Hypothalamus (tissue), 51 donors: ENCODE data around the gene APLF.
"Not testable (repeated sequence)": the region's sequence is repeated elsewhere in the genome, so short reads cannot be mapped to it uniquely, and the experiment has no call there.

Experiments used
- DNase-seq, 51 donors: peaks; one replicate each; lab custom pipeline; 2025; lab: John Stamatoyannopoulos, UW

The APLF gene

GRCh38 chr2:68438455-68439303 lies 28.7 kb upstream of the APLF start:
- no peak for DNase-seq

DNA sequence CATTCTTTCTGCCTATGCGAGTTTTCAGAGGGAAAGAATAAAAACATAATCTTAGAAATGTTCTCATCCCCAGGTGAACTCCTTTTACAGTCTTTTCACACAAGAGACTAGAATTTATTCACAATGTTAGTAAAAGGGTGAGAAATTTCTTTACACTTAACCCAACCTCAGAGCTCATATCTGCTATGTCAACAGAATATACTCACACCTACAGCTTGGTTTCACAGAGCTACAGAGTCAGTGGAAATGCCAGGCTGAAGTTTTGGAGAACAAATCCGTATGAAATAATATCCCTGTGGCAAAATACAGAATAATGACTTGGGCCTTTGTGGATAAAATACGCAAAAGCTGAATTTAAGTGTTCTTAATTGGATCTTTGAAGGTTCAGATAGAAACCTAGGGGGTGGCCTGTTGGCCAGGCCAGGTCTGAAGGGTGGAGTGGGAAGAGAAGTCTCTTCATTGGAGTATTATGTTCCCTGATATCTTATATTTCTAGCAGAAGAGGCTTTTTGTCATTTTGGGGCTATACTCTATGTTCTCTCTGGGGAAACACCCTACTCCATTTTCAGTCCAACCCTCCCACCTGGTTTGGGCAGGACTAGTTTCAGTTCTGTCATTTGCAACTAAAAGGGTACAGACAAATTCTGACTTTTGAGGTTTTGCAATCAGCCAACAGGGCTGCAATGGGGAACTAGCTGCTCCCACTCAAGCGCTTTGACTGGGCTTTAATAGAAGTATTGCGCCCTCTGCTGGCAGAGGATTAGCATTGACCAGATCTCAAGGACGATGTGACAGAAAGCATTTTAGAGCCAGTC lies 26.0 kb upstream of the APLF start:
- DNase-seq: peak in 46 of 51 donors; percentile 8 to 86 (median 62)

DNA sequence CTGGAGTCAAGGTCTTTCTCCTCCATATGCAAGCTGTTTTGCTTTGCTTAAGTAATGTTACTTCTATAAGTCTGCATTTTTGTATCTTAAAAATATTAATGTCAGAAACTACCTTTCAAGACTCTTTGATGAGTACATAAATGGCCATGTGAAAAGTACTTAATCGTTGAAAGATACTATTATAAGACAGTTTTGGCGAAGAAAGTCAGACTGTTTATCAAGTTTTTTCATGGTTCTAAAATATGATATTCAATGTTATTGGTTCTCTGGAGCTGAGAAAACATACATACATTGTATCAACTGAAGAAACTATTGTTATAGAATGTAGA lies 25.4 kb upstream of the APLF start:
- DNase-seq: no peak

DNA sequence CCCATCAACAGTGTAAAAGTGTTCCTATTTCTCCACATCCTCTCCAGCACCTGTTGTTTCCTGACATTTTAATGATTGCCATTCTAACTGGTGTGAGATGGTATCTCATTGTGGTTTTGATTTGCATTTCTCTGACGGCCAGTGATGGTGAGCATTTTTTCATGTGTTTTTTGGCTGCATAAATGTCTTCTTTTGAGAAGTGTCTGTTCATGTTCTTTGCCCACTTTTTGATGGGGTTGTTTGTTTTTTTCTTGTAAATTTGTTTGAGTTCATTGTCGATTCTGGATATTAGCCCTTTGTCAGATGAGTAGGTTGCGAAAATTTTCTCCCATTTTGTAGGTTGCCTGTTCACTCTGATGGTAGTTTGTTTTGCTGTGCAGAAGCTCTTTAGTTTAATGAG lies 21.0 kb upstream of the APLF start:
- DNase-seq: not testable (repeated sequence)

DNA sequence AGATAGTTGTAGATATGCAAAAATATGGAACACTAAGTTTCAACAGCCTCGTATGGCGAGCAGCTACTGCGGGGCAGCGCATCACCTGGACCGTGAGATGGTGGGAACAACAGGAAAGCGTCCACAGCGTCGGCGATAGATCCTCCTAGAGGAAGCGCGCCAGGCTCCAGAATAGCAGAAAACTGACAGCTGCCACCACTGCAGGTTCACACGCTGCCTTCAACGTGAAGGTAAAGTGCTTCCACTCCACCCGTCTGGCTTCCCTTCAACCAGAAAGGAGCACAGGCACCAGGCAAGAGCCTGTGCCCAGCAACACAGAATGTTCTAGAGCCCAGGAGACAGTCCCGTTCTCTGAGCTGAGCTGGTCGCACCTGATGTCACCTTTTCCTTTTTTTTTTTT lies 20.3 kb upstream of the APLF start:
- no peak for DNase-seq

GRCh38 chr2:68448671-68449653 lies 18.4 kb upstream of the APLF start:
- no peak for DNase-seq

DNA sequence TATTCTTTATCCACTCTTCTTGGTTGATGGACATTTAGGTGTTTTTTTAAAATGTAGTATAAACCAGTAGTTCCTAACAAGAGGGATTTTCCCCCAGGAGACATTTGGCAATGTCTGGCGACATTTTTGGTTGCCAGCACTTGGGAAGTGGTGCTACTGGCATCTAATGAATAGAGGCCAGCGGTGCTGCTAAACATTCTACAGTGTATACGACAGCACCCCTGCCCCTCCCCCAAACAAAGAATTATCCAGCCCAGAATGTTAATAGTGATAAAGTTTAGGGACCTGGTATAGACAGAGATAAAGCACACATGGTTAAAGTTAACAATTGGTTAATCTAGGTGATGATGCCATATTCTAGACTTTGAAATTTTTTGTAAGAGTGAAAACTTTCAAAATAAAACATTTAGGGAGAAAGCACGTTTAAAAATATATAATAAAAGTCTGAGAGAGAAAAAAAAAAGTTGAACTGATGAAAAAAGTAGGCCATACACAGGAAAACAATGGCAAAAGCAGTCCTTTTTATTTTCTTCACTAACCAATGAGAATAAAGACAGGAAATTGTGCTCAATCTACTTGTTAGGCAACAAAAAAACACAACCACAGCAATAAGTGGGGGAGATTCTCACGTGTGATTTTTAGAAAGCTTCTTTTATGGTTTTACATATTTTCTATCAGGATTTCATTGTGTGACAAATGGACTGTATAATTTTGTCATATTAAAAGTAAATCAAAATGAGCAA lies 15.1 kb upstream of the APLF start:
- DNase-seq: no peak

- DNase-seq: no peak
Observed at GRCh38 chr2:68453761-68454360, 13.5 kb upstream of the APLF start.

GRCh38 chr2:68454719-68455118 lies 12.7 kb upstream of the APLF start:
- no peak for DNase-seq

DNA sequence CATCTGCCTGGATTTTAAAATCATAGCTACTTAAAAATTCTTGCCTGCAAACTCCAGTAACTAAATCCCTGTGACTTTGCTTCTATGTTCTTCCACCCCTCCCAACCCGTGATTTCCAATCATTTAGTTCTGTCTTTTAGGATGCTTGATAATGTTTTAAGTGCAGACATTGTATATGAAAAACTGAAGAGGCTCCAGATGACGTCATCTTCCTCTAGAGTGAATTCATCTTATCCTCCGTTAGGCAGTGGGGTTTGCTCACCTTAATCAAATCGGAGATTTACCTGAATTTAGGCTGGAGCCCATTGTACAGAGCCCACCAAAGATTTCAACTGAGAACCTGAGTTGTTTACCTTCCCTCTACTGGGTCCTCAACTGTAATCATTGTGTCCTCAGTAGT lies 11.2 kb upstream of the APLF start:
- DNase-seq: no peak

GRCh38 chr2:68458981-68459380 lies 8.4 kb upstream of the APLF start:
- no peak for DNase-seq

DNA sequence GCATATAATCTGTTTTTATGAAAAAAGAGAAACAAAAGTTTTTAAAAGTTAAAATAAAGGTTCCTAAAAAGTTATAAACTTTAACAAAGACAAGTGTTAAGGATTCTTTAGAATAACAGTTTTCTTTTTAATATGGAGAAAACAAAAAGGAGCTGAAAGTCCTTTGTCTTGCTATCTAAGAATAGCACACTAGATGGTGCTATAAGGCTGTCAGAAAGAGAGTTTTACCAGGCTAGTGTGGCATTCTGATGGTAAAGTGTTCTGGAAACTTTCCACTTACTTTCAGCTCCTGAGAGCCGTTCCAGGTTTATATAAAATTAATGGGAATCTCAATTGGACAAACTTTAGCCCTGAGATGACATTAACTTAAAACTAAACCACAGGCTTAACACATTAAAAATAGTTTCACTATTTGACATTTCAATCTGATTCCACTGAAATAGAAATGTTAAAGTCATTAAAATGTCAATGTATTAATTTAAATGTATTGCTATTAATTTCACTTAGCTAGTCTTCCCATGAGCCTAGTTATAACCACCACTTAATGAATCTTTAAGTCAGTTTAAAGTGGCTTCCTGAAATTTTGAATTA lies 4.0 kb upstream of the APLF start:
- peak in 1 of 51 donors; percentile 39 for DNase-seq

DNA sequence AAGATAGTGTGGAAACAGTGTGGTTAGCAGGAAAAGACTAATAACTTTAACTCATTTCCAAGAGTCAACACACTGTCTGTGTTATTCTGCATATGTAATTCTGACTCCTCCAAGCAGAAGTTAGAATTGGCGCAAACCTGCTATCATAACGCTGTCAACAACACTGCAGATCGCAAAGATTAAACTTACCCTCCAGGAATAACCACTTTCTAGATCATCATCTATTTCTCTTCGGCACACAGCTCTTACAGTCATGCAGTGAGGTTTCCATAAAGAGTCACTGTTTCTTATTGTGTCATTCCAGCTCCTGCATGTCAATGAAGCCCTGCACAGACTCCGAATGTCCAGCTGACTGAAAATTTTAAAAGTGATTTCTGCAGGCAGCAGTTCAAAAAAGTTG lies 2.7 kb upstream of the APLF start:
- DNase-seq: no peak

GRCh38 chr2:68465081-68465916 lies 2.1 kb upstream of the APLF start:
- DNase-seq: no peak

- DNase-seq: peak in 2 of 51 donors; percentile 3 to 8
Observed at GRCh38 chr2:68466361-68466777, 1.0 kb upstream of the APLF start.

- DNase-seq: peak in 2 of 51 donors; percentile 52 to 53
Observed at GRCh38 chr2:68466778-68467076, 658 bp upstream of the APLF start.

- no peak for DNase-seq
Observed at GRCh38 chr2:68468801-68469200, 1.4 kb downstream of the APLF start.

DNA sequence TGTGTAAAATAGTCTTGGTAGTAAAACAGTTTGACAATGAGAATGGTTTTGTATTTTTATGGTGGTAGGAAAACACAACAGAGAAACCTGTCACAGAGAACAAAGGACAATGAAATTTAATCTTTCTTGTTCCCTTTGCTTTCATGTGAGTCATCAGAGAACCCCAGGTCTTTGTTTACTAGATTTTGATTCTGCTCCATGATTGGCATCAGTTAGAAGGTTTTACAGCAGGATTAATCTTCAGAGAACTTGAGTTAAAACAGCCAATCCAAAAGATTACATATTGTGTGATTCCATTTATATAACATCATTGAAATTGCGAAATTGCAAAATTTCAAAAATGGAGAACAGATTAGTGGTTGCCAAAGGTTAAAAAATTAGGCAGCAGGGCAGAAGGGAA lies 2.5 kb downstream of the APLF start:
- DNase-seq: no peak

DNA sequence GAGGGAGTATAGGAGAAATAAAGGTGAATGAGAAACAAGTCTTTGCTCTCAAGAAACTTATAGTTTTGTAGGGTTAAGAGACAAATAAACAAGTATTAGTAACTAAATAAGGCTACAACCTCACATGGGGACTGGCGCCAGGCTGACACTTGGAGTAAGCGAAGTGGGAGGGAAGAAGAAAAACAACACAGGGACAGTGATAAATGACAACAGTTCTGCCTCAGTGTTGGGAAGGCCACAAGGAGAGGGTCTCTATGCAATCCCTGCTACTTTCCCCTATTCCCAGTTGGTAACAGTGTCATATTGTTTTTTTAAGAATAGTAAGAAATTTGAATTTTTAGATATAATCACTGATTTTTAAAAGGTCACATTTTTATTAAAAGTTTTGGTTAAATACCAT lies 4.0 kb downstream of the APLF start:
- DNase-seq: no peak
